HEK293T (cell line): Measurements from ENCODE around the gene COL4A6.
"Not testable (repeated sequence)": the region's sequence is repeated elsewhere in the genome, so short reads cannot be mapped to it uniquely, and the experiment has no call there.

Source experiments
- CTCF ChIA-PET: fragments of 350-600 bp; formaldehyde crosslinking; extraction: SDS; loops from one replicate; lab custom pipeline; 2021; ENCODE audit warnings: antibody characterized with exemption, inconsistent platforms; lab: Yijun Ruan, JAX
- POLR2A ChIA-PET: fragments of 350-600 bp; formaldehyde crosslinking; extraction: SDS; loops from one replicate; lab custom pipeline; 2020; ENCODE audit warnings: antibody characterized with exemption, inconsistent platforms; lab: Yijun Ruan, JAX
- DNase-seq: peaks from one replicate; pipeline ENCODE4 v3.0.0; 2012; ENCODE audit warnings: mixed read lengths; ENCODE audit errors: extremely low spot score
- ARNT ChIP-seq: fragments of 450-650 bp; IDR thresholded peaks from 2 replicates; pipeline ENCODE4 v1.6.1; 2017; ENCODE audit warnings: mild to moderate bottlenecking
- BHLHE40 ChIP-seq: fragments of 450-650 bp; IDR thresholded peaks from 2 replicates; pipeline ENCODE4 v1.6.1; 2016; ENCODE audit warnings: mild to moderate bottlenecking, moderate library complexity, borderline replicate concordance
- CTBP1 ChIP-seq: fragments of 450-650 bp; IDR thresholded peaks from 2 replicates; pipeline ENCODE4 v1.6.1; 2016; ENCODE audit warnings: borderline replicate concordance
- ELF4 ChIP-seq: fragments of 450-650 bp; IDR thresholded peaks from 2 replicates; pipeline ENCODE4 v1.6.1; 2017; ENCODE audit warnings: antibody characterized with exemption
- FOXA1 ChIP-seq: fragments of 450-650 bp; IDR thresholded peaks from 2 replicates; pipeline ENCODE4 v1.6.1; 2016; ENCODE audit warnings: mild to moderate bottlenecking
- FOXK2 ChIP-seq: fragments of 450-650 bp; IDR thresholded peaks from 2 replicates; pipeline ENCODE4 v1.6.1; 2016; ENCODE audit warnings: mild to moderate bottlenecking
- FOXM1 ChIP-seq: fragments of 450-650 bp; IDR thresholded peaks from 2 replicates; pipeline ENCODE4 v1.6.1; 2017; ENCODE audit warnings: mild to moderate bottlenecking, borderline replicate concordance
- HDGF ChIP-seq: fragments of 450-650 bp; IDR thresholded peaks from 2 replicates; pipeline ENCODE4 v1.6.1; 2017; ENCODE audit warnings: antibody characterized with exemption, borderline replicate concordance
- L3MBTL2 ChIP-seq: fragments of 450-650 bp; conservative IDR thresholded peaks from 2 replicates; pipeline ENCODE4 v1.6.1; 2016; ENCODE audit warnings: mild to moderate bottlenecking
- LEF1 ChIP-seq: fragments of 450-650 bp; IDR thresholded peaks from 2 replicates; pipeline ENCODE4 v1.6.1; 2017; ENCODE audit warnings: mild to moderate bottlenecking, borderline replicate concordance
- NFRKB ChIP-seq: fragments of 450-650 bp; IDR thresholded peaks from 2 replicates; pipeline ENCODE4 v1.6.1; 2016; ENCODE audit warnings: mild to moderate bottlenecking, moderate library complexity
- PKNOX1 ChIP-seq: fragments of 450-650 bp; IDR thresholded peaks from 2 replicates; pipeline ENCODE4 v1.6.1; 2016
- SP1 ChIP-seq: fragments of 450-650 bp; IDR thresholded peaks from 2 replicates; pipeline ENCODE4 v1.6.1; 2017
- SUZ12 ChIP-seq: fragments of 450-650 bp; IDR thresholded peaks from 2 replicates; pipeline ENCODE4 v1.6.1; 2016; ENCODE audit warnings: mild to moderate bottlenecking
- TARDBP ChIP-seq: fragments of 450-650 bp; IDR thresholded peaks from 2 replicates; pipeline ENCODE4 v1.6.1; 2016
- ZNF384 ChIP-seq: fragments of 450-650 bp; IDR thresholded peaks from 2 replicates; pipeline ENCODE4 v1.6.1; 2016

The COL4A6 gene

GRCh38 chrX:108438110-108438623, at the start of gene COL4A6:
TSS of gene COL4A6 (minus strand) at chrX:108438422. CDS start at chrX:108438196, 226 bp downstream.
- peak; percentile 56 for DNase-seq
- TF ChIP-seq PKNOX1 = peak; percentile 98
- TF ChIP-seq LEF1 = no peak

GRCh38 chrX:108485960-108486359, 47.7 kb upstream of the COL4A6 start:
- ChIA-PET CTCF (interaction anchor here (0.6 kb wide), 1 partner anchor 12 kb away, joined by 3 read pairs; no protein-coding TSS in a partner anchor), POLR2A (no interaction called here)
- TF ChIP-seq BHLHE40 (no peak), SP1 (no peak), SUZ12 (no peak), FOXK2 (no peak), HDGF (no peak)
- DNase-seq = no peak

More at GRCh38 chrX:108438110-108438623, at the start of gene COL4A6:
- ChIA-PET CTCF (no interaction called here), POLR2A (interaction anchor here (0.7 to 1.6 kb wide), 3 partner anchors 8 to 18 kb away, joined by 3 to 4 read pairs (median 3); no protein-coding TSS in a partner anchor)

GRCh38 chrX:108484251-108484650, 46.0 kb upstream of the COL4A6 start:
- DNase-seq = no peak
- ChIA-PET POLR2A (no interaction called here), CTCF (no interaction called here)
- TF ChIP-seq NFRKB = no peak

- CTCF ChIA-PET, POLR2A ChIA-PET, DNase-seq: not testable (repeated sequence)
These were observed 43.3 kb upstream of the COL4A6 start for GRCh38 chrX:108481528-108481927.

GRCh38 chrX:108473979-108474378, 35.8 kb upstream of the COL4A6 start:
- CTCF ChIA-PET = no interaction called here
- POLR2A ChIA-PET = no interaction called here
- TF ChIP-seq CTBP1 = no peak
- TF ChIP-seq SUZ12 = no peak
- TF ChIP-seq PKNOX1 = no peak
- no peak for TF ChIP-seq TARDBP
- TF ChIP-seq FOXA1 = no peak
- no peak for DNase-seq

GRCh38 chrX:108468486-108468885, 30.3 kb upstream of the COL4A6 start:
- ChIA-PET POLR2A (no interaction called here), CTCF (interaction anchor here (0.6 kb wide), 1 partner anchor 293 kb away, joined by 5 read pairs; no protein-coding TSS in a partner anchor)
- TF ChIP-seq FOXK2 (no peak), ARNT (no peak), PKNOX1 (no peak), FOXA1 (no peak), BHLHE40 (no peak), LEF1 (no peak), L3MBTL2 (no peak), ZNF384 (no peak), FOXM1 (no peak), CTBP1 (no peak)
- no peak for DNase-seq

- no peak for TF ChIP-seq HDGF
- no peak for TF ChIP-seq L3MBTL2
- no peak for TF ChIP-seq TARDBP
- no peak for TF ChIP-seq FOXK2
- TF ChIP-seq ARNT = no peak
- no peak for TF ChIP-seq FOXM1
- no peak for TF ChIP-seq ZNF384
- TF ChIP-seq FOXA1 = no peak
- no peak for TF ChIP-seq SP1
- TF ChIP-seq BHLHE40 = no peak
- TF ChIP-seq ELF4 = no peak
- no peak for TF ChIP-seq LEF1
- no peak for TF ChIP-seq NFRKB
- no peak for TF ChIP-seq PKNOX1
- POLR2A ChIA-PET = no interaction called here
- CTCF ChIA-PET = no interaction called here
- DNase-seq = no peak
These were observed 26.4 kb upstream of the COL4A6 start for GRCh38 chrX:108464604-108465003.
